SK-N-SH treated with all-trans-retinoic acid at 6 μM for 48 hours (cell line): ENCODE results near the gene PLXDC2.

Source experiments
- ATAC-seq: fragments of 200-7000 bp; cut with Tn5 transposase; 3 replicates; pipeline ENCODE4 v1.9.1; 2020; ENCODE audit warnings: mild to moderate bottlenecking, moderate library complexity
- ARNTL ChIP-seq: fragments of 450-650 bp; formaldehyde crosslinking; IDR thresholded peaks from 2 replicates; pipeline ENCODE4 v1.5.0; 2020; ENCODE audit warnings: low read depth, mild to moderate bottlenecking, moderate library complexity, borderline replicate concordance
- BACH2 ChIP-seq: fragments of 250-450 bp; sonication (Bioruptor Pico); IDR thresholded peaks from 2 replicates; pipeline ENCODE4 v1.9.0; 2021; ENCODE audit warnings: mild to moderate bottlenecking, borderline replicate concordance
- CREB5 ChIP-seq: fragments of 250-450 bp; sonication (Bioruptor Pico); IDR thresholded peaks from 2 replicates; pipeline ENCODE4 v1.5.1; 2020; ENCODE audit warnings: low read depth, mild to moderate bottlenecking, moderate library complexity
- CSDC2 ChIP-seq: fragments of 250-450 bp; sonication (Bioruptor Pico); IDR thresholded peaks from 2 replicates; pipeline ENCODE4 v1.5.0; 2020; ENCODE audit warnings: mild to moderate bottlenecking, moderate library complexity
- CSRNP3 ChIP-seq: fragments of 250-450 bp; sonication (Bioruptor Pico); IDR thresholded peaks from 2 replicates; pipeline ENCODE4 v1.5.1; 2021; ENCODE audit warnings: mild to moderate bottlenecking, moderate library complexity
- ESRRG ChIP-seq: fragments of 250-450 bp; sonication (Bioruptor Pico); IDR thresholded peaks from 2 replicates; pipeline ENCODE4 v1.6.1; 2021; ENCODE audit warnings: mild to moderate bottlenecking
- GLIS3 ChIP-seq: fragments of 250-450 bp; sonication (Bioruptor Pico); IDR thresholded peaks from 2 replicates; pipeline ENCODE4 v1.5.0; 2020; ENCODE audit warnings: mild to moderate bottlenecking, moderate library complexity
- ISL1 ChIP-seq: fragments of 250-450 bp; sonication (Bioruptor Pico); IDR thresholded peaks from 2 replicates; pipeline ENCODE4 v2.1.2; 2022; ENCODE audit warnings: mild to moderate bottlenecking, moderate library complexity
- OSR1 ChIP-seq: fragments of 250-450 bp; sonication (Bioruptor Pico); IDR thresholded peaks from 2 replicates; pipeline ENCODE4 v1.8.0; 2022; ENCODE audit warnings: moderate library complexity, mild to moderate bottlenecking, inconsistent platforms
- PATZ1 ChIP-seq: fragments of 250-450 bp; sonication (Bioruptor Pico); IDR thresholded peaks from 2 replicates; pipeline ENCODE4 v1.8.0; 2020; ENCODE audit warnings: mild to moderate bottlenecking, moderate library complexity, borderline replicate concordance
- PPARA ChIP-seq: fragments of 250-450 bp; sonication (Bioruptor Pico); IDR thresholded peaks from 2 replicates; pipeline ENCODE4 v1.5.0; 2020; ENCODE audit warnings: mild to moderate bottlenecking, borderline replicate concordance
- SNAI2 ChIP-seq: fragments of 250-450 bp; sonication (Bioruptor Pico); IDR thresholded peaks from 2 replicates; pipeline ENCODE4 v1.5.0; 2020; ENCODE audit warnings: mild to moderate bottlenecking, moderate library complexity
- TSHZ2 ChIP-seq: fragments of 250-450 bp; sonication (Bioruptor Pico); IDR thresholded peaks from 2 replicates; pipeline ENCODE4 v1.5.0; 2020; ENCODE audit warnings: mild to moderate bottlenecking, moderate library complexity
- ZC3H10 ChIP-seq: fragments of 250-450 bp; sonication (Bioruptor Pico); IDR thresholded peaks from 2 replicates; pipeline ENCODE4 v1.5.1; 2021; ENCODE audit warnings: mild to moderate bottlenecking, moderate library complexity
- ZFP3 ChIP-seq: fragments of 250-450 bp; sonication (Bioruptor Pico); IDR thresholded peaks from 2 replicates; pipeline ENCODE4 v1.5.0; 2020; ENCODE audit warnings: mild to moderate bottlenecking, moderate library complexity
- ZFP30 ChIP-seq: fragments of 450-650 bp; formaldehyde crosslinking; IDR thresholded peaks from 2 replicates; pipeline ENCODE4 v1.5.0; 2022; ENCODE audit warnings: mild to moderate bottlenecking, moderate library complexity
- ZNF70 ChIP-seq: fragments of 450-650 bp; formaldehyde crosslinking; IDR thresholded peaks from 2 replicates; pipeline ENCODE4 v1.5.0; 2020; ENCODE audit warnings: mild to moderate bottlenecking, moderate library complexity

PLXDC2 gene

GRCh38 chr10:19785366-19785765 is 30.9 kb upstream of the PLXDC2 start:
- ATAC-seq: no peak
- TF ChIP-seq GLIS3 (CRISPR knock-in tag) (no peak), CREB5 (CRISPR knock-in tag) (no peak), ZNF70 (CRISPR knock-in tag) (no peak), ZFP30 (CRISPR knock-in tag) (no peak), ARNTL (CRISPR knock-in tag) (no peak), PATZ1 (CRISPR knock-in tag) (no peak), PPARA (CRISPR knock-in tag) (no peak), TSHZ2 (no peak), ISL1 (CRISPR knock-in tag) (no peak)

GRCh38 chr10:19788075-19788686 is 28.1 kb upstream of the PLXDC2 start:
- TF ChIP-seq ESRRG (CRISPR knock-in tag): no peak
- no peak for TF ChIP-seq GLIS3 (CRISPR knock-in tag)
- ATAC-seq: peak; percentile 61

- no peak for ATAC-seq
- TF ChIP-seq ZFP3 (no peak), TSHZ2 (no peak), ZC3H10 (CRISPR knock-in tag) (no peak), SNAI2 (CRISPR knock-in tag) (no peak), CSRNP3 (CRISPR knock-in tag) (no peak), GLIS3 (CRISPR knock-in tag) (no peak), CSDC2 (no peak), CREB5 (CRISPR knock-in tag) (no peak), PPARA (CRISPR knock-in tag) (no peak), OSR1 (no peak), BACH2 (CRISPR knock-in tag) (no peak), ISL1 (CRISPR knock-in tag) (no peak)
These were observed 27.3 kb upstream of the PLXDC2 start for GRCh38 chr10:19788902-19789301.
